SU-DHL-6 (cell line): ENCODE results near the gene PGAM2.
"Not testable (repeated sequence)": the region's sequence is repeated elsewhere in the genome, so short reads cannot be mapped to it uniquely, and the experiment has no call there.

Experiments
- EZH2phosphoT487 ChIP-seq: fragments of 200-600 bp; sonication (generic), shearing (Covaris generic); conservative IDR thresholded peaks from 2 replicates; pipeline ENCODE4 v1.6.1; 2018; ENCODE audit warnings: mild to moderate bottlenecking, antibody characterized with exemption, low read length, moderate library complexity, mixed read lengths
- TF ChIP-seq, protein P1 (sequence below): fragments of 200-600 bp; sonication (generic); IDR thresholded peaks from one replicate; pipeline ENCODE4 v1.5.1; 2017; ENCODE audit warnings: antibody characterized with exemption, mild to moderate bottlenecking, low read length, moderate library complexity; ENCODE audit not compliant: insufficient read depth, poor library complexity, severe bottlenecking

- TF ChIP-seq, protein P1, sequence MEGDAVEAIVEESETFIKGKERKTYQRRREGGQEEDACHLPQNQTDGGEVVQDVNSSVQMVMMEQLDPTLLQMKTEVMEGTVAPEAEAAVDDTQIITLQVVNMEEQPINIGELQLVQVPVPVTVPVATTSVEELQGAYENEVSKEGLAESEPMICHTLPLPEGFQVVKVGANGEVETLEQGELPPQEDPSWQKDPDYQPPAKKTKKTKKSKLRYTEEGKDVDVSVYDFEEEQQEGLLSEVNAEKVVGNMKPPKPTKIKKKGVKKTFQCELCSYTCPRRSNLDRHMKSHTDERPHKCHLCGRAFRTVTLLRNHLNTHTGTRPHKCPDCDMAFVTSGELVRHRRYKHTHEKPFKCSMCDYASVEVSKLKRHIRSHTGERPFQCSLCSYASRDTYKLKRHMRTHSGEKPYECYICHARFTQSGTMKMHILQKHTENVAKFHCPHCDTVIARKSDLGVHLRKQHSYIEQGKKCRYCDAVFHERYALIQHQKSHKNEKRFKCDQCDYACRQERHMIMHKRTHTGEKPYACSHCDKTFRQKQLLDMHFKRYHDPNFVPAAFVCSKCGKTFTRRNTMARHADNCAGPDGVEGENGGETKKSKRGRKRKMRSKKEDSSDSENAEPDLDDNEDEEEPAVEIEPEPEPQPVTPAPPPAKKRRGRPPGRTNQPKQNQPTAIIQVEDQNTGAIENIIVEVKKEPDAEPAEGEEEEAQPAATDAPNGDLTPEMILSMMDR, result not testable (repeated sequence)
- not testable (repeated sequence) for TF ChIP-seq EZH2phosphoT487
Measured at GRCh38 chr7:44032031-44032430, 33.3 kb downstream of the PGAM2 start.
